ENCODE results near the gene VSTM4.

Gene VSTM4

DNA sequence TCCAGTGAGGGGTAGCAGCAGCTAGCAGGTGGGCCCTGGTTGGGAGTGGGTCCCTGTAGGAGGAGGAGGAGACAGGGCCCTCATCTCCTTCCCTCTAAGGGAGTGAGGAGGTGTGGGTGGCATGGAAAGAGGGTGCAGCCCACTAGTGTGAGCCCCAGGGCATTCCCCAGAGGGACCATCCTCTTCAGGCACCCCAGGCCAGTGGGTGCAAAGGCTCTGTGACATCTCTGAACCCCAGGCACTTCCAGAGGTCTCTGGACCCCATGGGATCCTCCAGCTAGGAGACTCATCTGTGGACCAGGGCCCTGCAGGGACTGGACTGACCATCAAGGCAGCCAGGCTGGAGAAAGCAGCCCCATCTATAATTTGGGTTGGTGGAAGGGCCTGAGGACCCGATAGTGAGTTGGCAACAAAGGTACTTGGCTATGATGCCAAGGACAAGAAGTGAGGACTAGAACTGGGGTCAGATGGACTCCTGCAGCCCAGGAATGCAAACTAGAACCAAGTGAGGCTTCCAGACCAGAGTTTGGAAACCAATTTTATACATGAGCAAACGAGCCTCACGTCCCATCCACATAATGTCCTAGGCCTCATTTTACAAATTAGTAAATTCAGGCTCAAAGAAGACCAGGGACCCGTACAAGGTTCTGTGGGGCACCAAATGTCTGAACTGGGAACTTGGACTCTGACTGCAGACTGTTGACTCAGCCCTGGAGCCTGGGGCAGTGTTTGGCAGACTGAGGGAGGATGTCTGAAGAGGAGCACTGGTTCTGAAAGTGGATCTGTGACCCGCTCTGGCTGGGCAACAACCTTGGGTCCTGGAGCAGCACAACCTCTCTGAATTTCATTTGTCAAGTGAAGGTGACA lies 1.4 kb upstream of the VSTM4 start:
- no peak for DNase-seq (ENCODE audit: low read depth in 2 of 2)

DNA sequence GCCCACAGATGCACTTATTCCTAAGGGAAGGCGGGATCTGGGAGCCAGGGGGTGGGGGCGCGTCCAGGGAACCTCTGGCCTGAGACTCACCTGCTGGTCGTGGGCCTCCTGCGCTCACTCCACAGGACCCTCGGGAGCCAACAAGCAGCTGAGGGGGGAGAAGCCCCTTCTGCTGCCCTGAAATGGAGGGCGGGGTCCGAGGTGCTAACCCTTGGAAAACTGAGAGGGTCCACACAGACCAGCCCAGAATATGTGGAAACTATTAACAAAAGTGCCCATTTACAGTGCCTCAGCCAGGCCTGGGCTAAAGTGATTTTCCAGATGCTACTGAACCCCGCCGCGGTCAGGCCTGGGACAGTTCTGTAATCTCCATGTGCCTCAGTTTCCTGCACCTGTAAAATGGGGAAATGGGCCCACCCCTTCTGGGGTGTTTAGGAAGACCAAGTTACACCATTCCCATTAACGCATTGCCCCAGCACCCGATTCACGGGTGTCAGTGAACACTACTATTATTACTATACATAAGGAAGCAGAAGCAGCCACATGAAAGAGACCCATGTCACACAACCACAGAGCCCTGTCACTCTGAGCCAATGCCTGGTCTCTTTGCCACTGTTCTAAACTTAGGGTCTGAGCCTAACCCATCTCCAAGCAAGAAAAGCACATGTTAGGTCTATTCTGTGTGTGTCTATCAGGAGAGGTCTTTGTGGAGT lies 630 bp upstream of the VSTM4 start:
- DNase-seq (ENCODE audit: low read depth in 2 of 2) = no peak

DNA sequence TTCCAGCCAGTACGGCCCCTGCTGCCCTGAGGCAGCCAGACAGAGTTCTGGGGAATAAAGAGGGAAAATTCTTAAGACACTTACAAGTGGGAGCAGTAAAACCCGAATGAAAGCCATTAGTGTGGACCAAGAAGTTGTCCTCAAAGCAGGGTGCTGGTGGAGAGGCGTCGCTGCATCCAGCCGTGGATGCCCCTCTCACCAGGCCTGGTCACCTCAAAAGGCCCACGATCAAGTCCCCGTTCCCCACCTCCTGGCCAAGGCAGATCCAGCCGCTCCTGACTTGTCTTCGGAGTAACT lies 656 bp downstream of the VSTM4 start:
- no peak for DNase-seq (ENCODE audit: low read depth in 2 of 2)

DNA sequence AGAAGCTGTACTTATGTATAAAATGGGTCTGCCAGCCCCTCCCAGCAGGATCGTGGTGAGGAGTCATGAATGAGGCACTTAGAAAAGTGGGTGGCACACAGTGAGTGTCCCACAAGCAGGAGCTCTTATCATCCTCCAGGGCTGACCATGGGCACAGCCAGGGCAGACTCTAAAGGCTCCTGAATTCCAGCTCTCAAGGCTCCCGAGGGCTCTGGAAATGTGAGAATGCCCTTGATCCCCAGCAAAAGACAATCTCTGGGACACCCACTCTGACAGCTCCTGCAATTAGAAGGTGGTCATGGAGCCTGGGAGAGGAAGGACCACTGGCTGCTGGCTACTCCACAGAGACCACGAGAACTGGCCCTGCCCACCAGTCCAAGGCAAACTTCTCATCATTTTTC lies 1.6 kb downstream of the VSTM4 start:
- DNase-seq (ENCODE audit: low read depth in 2 of 2) = no peak

DNA sequence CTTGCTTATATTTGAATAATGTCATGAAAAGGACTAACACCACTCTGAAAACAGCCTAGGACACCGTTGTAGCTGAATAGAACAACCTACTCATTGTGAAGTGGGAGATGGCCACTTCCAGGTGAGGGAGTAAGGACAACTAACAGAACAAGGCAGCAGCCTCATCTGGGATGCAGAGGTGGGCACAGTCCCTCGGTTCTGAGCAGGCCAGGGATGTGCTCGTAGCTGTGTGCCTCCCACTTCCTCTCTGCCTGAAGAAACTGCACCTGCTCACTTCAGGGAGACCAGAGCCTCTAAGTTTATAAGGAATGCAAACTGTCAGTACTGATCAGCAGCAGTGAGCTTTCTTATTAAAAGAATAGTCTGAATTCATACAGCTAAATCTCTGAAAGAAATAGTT lies 2.5 kb downstream of the VSTM4 start:
- DNase-seq (ENCODE audit: low read depth in 2 of 2) = no peak

DNA sequence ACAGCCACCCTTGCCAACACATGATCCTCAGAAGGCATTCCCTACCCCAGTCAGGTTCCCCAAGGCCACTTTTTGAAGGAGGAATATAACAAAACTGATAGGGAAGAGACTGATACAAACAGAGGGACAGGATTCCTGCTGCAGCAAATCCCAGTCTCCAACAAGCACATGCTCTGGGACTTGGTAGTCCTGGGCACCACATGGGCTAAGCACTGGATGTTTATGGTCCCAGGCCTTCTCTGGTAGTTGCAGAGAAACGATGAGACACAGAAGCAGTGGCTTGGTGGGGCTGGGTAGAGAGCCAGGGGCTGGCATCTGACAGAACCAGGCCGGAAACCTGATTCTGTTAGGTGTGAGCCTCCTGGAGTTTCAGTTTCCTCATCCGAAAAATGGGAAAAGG lies 3.2 kb downstream of the VSTM4 start:
- DNase-seq (ENCODE audit: low read depth in 2 of 2) = no peak

DNA sequence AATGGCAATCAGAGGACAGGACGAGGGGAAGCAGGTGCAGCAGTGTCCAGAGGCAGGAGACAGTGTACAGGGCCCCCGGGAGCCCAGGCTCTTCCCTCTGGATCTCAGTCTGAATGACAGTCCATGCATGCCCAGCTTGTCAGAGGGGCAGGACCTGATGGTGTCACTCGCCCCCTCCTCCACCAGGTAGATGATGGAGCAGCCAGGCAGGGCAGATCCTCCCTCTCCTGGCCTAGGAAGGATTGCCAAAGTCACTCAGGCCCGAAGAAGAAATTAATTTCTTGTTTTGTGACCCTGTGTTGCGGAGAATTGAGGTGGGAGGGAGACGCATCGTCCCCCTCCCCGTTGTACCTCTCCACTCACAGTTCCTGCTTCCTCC lies 4.0 kb downstream of the VSTM4 start:
- no peak for DNase-seq (ENCODE audit: low read depth in 2 of 2)

DNA sequence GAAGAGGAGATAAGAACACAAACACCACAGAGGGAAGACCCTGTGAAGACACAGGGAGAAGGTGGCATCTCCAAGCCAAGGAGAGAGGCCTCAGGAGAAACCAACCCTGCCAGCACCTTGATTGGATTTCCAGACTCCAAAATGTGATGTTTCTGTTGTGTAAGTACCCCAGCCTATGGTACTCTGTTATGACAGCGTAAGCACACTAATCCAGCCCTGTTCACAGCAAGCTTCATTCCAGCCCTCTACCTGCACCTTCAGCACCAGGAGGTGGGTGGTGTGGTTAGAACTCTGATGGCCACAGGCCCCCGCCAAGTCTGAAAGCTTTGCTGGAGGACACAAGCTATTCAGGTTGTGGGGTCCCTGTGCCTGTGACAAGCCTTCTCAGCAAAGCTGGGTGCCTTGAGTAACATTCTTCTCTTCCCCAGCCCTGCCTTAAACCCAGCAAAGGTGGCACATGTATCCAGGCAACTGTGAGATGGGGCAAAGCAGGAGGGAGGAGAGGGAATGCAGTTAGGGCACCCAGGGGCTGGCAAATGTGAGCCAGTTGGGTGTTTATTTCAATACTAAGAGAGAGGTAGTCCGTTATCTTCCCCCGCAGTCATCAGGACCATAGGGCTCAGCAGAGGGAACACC lies 4.5 kb downstream of the VSTM4 start:
- no peak for DNase-seq (ENCODE audit: low read depth in 2 of 2)

DNA sequence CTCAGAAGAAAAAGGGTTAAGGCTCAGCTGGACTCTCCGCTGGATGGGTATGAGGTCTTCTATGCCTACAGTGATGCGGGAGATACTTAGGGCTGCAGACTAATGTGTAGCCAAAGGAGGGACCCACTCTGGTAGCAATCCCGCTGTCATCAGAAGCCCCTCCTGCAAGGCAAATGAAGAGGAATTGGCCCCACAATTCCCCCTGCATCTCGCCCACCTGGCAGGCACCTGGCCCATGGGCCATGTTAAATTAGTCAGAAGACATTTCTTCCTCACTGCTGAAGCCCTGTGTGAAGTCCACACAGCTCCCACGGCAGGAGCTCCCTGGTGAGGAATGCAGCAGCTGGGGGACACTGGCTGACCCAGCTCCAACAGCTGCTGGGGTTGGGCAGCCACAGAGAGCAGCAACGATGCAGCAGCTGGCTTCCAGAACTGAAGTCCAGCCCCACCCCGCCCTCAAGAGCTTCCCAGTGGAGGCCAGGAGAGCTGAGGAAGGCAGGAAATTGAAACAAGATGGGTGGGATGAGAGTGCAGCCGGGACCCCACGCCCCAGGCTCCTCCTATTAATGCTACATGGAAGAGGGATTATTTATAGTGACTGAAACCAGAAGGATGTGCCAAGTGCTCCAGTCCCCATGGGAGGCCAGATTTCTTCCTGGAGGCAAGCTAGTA lies 5.5 kb downstream of the VSTM4 start:
- no peak for DNase-seq (ENCODE audit: low read depth in 2 of 2)

DNA sequence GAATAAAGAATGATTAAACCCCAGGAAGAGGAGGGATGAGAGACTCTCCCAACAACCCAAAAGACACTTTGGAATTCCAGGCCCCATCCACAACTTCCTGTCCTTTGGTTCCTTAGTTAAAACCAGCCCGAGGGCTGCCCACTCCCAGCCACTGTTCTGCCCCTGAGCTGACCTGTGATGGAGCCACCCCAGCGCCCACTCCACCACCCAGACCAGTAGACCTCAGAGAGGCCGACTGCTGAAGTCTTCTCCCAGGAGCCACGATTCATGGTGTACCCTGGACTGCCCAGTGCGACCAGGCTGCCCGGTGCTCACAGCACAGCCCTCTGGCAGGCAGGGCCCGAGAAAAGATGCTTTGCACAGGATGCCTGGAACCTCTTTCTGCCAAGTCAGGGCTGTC lies 6.7 kb downstream of the VSTM4 start:
- DNase-seq (ENCODE audit: low read depth in 2 of 2) = no peak

DNA sequence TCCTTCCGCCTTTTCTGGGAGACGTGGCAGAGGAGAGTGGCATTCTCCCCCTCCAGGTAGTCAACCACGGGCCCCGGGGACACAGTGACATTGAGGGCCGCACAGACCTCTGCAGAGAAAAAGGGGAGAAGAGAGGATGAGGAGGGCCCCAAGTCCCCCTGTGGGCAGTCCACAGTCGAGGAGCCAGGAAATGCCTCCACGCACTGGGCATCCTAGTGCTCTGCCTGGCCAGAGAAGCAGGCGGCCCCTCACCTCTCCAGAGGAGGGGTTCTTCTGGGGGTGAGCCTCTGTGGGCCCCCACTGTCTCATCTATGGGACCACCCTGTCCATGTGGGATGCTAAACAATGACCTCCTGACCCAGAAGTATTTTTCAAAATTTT lies 7.4 kb downstream of the VSTM4 start:
- DNase-seq (ENCODE audit: low read depth in 2 of 2) = no peak

DNA sequence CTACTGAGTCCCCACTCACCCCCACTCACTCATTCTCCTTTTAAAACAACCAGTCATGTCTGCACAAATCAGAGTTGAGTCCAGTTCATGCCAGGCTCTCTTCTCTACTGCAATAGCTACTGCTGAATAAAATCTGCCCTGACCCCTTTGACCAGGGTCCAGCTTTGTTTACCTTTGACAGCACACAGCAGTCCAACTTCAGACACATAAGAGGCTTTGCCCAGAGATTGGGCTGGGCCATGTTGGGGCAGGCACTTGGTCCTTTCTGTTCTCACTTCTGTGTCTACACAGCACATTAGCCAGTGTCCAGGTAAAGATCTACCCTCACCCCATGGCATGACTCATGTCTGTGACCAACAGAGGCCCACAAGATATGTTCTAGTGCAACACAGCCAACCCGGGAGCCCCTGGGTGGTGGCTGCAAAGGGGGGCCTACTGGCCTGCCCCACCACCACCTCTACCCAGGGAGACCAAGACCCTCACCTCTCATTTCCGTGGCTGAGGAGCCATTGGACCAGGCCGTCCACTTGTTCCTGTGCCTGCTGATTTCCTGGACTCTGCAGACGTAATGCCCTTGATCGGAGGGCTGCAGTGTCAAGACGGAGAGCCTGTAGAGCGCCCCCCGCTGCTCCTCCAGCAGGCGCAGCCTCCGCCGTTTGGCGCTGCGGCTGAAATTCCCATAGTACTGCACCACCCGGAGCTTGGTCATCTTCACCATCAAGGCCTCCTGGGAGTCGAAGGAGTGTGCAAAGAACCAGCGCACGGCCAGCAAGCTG lies 8.0 kb downstream of the VSTM4 start:
- DNase-seq (ENCODE audit: low read depth in 2 of 2) = no peak

DNA sequence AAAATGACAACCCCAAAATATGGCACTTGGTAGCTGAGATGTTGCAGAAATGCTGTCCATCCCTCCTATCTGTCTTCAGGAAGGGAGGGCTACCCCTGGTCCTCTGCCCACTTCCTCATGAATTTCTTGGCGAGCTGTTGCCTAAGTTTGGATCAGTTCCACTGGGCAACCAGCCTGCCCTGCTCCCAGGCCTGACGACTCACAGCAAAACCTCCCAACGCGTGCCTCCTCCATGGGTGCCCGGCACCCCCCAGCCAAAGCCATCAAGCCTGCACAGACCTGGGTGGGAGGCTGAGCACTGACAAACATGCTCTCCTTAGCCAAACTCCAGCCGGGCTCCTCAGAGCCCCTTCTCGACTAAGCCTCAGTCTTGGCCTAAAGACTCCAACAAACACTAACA lies 8.9 kb downstream of the VSTM4 start:
- no peak for DNase-seq (ENCODE audit: low read depth in 2 of 2)

DNA sequence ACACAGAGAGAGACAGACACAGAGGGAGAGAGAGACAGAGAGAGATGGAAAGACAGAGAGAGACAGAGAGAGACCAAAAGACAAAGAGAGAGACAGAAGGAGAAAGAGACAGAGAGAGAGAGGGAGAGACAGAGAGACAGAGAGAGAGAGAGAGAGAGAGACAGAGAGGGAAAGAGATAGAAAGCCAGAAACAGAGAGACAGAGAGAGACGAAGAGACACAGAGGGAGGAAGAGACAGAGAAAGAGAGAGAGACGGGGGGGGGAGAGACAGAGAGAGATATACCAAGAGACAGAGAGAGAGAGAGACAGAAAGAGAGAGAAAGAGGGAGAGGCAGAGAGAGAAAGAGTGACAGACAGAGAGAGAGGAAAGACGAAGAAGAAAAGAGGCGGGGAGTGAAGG lies 10.2 kb downstream of the VSTM4 start:
- DNase-seq (ENCODE audit: low read depth in 2 of 2) = no peak

DNA sequence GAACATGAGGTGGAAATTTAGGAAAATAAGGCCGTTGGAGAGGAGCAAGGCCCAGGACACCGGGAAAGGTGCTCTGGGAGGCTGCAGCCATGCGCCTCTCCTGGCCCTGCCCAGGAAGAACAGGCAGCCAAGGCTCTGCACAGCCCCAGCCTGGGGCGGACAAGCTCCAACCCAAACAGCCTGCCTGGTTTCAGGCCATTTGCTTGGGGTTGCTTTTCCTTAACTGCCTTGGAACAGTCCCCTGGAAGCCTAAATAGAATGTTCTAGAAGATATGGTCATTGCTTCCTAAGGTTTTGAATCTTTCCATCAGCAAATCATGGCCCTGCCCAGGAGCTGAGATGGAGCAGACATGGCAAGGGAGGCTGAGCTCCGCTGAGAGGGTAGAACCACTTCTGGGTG lies 11.0 kb downstream of the VSTM4 start:
- no peak for DNase-seq (ENCODE audit: low read depth in 2 of 2)

DNA sequence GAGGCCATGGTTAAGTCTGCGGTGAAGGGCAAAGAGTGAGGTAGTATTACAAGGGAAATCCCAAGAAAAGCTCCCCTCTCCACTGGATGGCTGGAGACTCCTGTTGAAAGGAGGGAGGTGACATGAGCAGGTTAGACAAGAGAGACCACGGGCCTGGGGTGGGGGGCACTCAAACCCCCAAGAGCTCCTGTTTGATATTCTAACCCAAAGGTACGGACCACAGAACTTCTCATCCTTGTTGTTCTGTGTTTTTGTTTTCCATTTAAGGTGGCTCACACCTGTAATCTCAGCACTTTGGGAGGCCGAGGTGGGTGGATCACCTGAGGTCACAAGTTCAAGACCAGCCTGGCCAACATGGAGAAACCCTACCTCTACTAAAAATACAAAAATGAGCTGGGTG lies 11.6 kb downstream of the VSTM4 start:
- no peak for DNase-seq (ENCODE audit: low read depth in 2 of 2)

DNA sequence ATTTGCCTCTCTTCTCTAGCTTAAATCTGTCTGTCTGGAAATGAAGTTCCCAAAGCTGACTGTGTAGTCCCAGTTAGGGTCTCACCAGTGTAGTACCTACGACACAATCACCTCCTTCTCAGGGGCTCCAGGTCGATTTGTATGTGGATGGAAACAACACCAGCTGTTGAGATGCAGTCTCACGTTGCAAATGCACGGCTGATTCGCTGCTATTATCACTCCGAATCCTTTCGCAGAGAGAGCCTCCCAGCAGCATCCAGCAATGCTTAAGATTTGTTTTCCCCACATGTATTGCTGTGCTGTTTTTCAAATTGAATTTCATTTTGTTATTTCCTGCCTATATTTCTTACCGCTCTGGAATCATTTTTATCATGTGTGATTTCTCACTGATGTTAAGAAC lies 16.3 kb downstream of the VSTM4 start:
- DNase-seq (ENCODE audit: low read depth in 2 of 2) = no peak

DNA sequence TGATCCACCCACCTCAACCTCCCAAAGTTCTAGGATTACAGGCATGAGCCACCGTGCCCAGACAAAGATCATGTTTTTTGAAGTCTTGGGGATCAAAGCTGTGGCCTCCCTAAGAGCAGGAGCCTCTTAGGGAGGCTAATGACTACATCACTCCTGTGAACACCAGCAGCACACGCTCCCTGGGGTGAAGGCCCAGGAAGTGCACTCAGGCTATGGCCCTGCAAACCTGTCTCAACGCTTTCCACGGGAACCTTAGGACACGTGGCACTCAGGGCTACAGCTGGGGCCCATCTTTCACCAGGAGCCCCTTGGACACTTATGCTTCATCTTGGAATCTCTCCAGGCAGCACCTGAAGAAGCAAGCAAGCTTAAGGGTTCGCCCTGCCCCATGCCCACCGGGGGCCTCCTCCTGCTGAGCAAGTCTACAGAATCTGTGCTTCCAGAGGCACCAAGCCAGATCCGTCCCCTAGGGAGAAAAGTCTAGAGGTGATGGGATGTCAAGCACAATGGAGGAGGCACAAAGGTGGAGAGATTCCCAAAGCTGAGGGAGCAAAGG lies 18.4 kb downstream of the VSTM4 start:
- no peak for DNase-seq (ENCODE audit: low read depth in 2 of 2)

DNA sequence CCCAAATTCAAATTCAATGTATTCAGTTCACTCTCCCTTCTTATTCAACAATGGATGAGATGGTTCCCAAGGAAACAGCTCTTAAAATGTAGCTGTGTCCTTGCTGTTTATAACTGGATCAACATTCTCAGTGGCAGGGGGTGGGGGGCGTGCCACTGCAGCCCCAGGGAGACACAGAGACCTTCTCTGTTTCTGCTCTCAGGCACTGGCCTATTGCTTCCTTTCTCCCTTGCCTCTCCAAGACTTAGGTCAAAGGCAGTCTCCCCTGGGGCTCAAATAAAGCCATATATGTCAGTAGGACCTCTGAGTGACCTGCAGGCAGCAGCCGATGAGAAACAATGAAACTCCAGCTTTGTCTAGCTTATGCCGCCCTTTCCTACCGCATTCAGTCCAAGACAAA lies 20.7 kb downstream of the VSTM4 start:
- no peak for DNase-seq (ENCODE audit: low read depth in 2 of 2)

DNA sequence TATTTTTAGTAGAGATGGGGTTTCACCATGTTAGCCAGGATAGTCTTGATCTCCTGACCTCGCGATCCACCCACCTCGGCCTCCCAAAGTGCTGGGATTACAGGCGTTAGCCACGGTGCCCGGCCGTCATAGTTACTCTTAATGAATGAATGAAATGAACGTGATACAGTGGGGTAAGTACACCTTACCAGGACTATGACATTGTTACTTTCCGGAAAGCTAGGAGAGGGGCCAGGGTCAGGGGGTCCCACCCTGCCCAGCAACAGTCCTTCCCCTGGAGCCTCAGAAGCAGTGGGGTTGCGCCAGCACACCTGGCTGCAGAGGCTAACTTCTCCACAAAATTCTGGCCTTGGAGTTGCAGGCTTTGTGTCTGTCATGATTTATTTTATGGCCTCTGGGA lies 21.4 kb downstream of the VSTM4 start:
- no peak for DNase-seq (ENCODE audit: low read depth in 2 of 2)

DNA sequence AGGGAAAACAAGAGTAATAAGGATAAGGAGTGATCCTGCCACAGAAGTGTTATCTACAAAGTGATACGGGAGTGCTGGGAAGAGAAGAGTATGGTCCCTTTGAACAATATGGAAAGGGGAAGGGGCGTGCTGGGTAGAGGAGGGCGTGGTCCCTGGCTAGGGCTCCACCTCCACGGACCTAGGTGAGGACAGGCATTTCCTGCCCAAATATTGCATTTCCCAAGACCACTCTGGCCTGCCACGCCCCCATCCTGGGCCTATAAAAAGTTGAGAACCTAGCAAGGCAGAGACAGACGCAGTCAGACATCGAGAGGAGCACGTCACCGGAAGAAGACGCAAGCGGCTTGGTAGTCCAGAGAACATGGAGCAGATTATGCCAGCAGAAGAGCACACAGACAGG lies 22.8 kb downstream of the VSTM4 start:
- no peak for DNase-seq (ENCODE audit: low read depth in 2 of 2)

Measured in stimulated activated CD8-positive, alpha-beta memory T cell treated with anti-CD3 and anti-CD28 coated beads, Interleukin-7, amount 100 ng/mL, for 1 hour (primary cell).